Activated T-cell treated with anti-CD3 and anti-CD28 coated beads, Interleukin-2, amount 50 U/mL, for 72 hours (primary cell): ENCODE results near the gene OST4. TPM values are rescaled to one million over a fixed set of nuclear protein-coding genes. Genes with fewer than 3 reads are reported as not detected.

ENCODE experiments used
- ATAC-seq, 2 donors: fragments of 150-1000 bp; cut with Tn5 transposase; replicated peaks in 1 of 2; 2 replicates each; pipeline ENCODE4 v1.10.0; 2021; ENCODE audit warnings: moderate library complexity in 2 of 2, mild to moderate bottlenecking in 1 of 2
- DNase-seq, 2 donors: peaks; one replicate each; pipeline ENCODE4 v3.0.0; 2021 to 2022; ENCODE audit warnings: mixed read lengths in 1 of 2
- H3K27ac Mint-ChIP-seq: one replicate; pipeline ENCODE4 v1.8.0; 2022; ENCODE audit warnings: mild to moderate bottlenecking, moderate library complexity, mixed read lengths
- H3K27me3 Mint-ChIP-seq: one replicate; pipeline ENCODE4 v1.8.0; 2022; ENCODE audit warnings: low read depth, mixed read lengths
- H3K36me3 Mint-ChIP-seq, 2 donors: one replicate each; pipeline ENCODE4 v1.8.0; 2022; ENCODE audit warnings: mixed read lengths in 2 of 2, mild to moderate bottlenecking in 1 of 2; ENCODE audit not compliant: insufficient read depth in 2 of 2
- H3K4me1 Mint-ChIP-seq: one replicate; pipeline ENCODE4 v1.8.0; 2022; ENCODE audit warnings: low read depth, mixed read lengths
- H3K4me3 Mint-ChIP-seq, 2 donors: one replicate each; pipeline ENCODE4 v1.8.0; 2022; ENCODE audit warnings: mild to moderate bottlenecking in 2 of 2, mixed read lengths in 2 of 2, moderate library complexity in 2 of 2
- H3K9me3 Mint-ChIP-seq, 2 donors: one replicate each; pipeline ENCODE4 v1.8.0; 2022; ENCODE audit warnings: mixed read lengths in 2 of 2
- total RNA-seq, 2 donors: library from RNA; stranded (reverse); gene quantifications; one replicate each; pipeline ENCODE4 v1.2.3, GENCODE V29; 2022

The OST4 gene
- total RNA-seq, 2 donors from 2014 or later = 238 to 260 TPM

DNA sequence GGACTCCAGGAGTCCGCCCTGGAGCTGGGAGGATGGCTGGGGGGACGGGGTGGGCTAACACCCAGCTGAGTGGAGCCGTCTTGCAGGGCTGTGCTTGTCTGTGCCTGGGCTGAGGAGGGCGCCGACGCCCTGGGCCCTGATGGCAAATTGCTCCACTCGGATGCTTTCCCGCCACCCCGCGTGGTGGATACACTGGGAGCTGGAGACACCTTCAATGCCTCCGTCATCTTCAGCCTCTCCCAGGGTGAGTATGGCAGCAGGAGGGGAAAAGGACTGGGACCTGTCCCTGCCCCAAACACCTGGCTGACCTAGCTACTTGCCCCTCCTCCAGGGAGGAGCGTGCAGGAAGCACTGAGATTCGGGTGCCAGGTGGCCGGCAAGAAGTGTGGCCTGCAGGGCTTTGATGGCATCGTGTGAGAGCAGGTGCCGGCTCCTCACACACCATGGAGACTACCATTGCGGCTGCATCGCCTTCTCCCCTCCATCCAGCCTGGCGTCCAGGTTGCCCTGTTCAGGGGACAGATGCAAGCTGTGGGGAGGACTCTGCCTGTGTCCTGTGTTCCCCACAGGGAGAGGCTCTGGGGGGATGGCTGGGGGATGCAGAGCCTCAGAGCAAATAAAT, 28.0 kb upstream of the OST4 start:
- no peak for DNase-seq
- H3K9me3 Mint-ChIP-seq = no peaks in the 10 kb centered on the region
- no peaks in the 10 kb centered on the region for H3K36me3 Mint-ChIP-seq
- H3K4me1 Mint-ChIP-seq = peaks cover 16% of the 10 kb centered on the region
- ATAC-seq = no peak
- H3K27ac Mint-ChIP-seq = no peak overlapping the region
- no peaks in the 10 kb centered on the region for H3K27me3 Mint-ChIP-seq
- no peak overlapping the region for H3K4me3 Mint-ChIP-seq

DNA sequence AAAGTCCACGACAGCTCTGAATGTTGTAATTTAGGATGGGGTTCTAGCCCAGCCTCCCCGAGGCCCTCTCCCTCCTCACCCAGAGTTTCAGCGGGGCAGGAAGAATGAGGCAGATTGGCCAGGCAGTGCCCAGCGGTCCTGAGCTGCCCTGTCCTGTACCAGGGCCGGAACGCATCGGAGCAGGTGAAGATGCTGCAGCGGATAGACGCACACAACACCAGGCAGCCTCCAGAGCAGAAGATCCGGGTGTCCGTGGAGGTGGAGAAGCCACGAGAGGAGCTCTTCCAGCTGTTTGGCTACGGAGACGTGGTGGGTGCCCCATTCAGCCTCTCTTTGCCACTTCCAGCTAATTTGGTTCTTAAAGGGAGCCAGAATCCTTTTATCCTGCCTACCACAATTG, 25.9 kb upstream of the OST4 start:
- ATAC-seq = no peak
- Mint-ChIP-seq H3K27ac (no peak overlapping the region), H3K4me1 (peaks cover 16% of the 10 kb centered on the region), H3K36me3 (no peaks in the 10 kb centered on the region), H3K4me3 (no peak overlapping the region), H3K27me3 (no peaks in the 10 kb centered on the region), H3K9me3 (no peaks in the 10 kb centered on the region)
- no peak for DNase-seq

DNA sequence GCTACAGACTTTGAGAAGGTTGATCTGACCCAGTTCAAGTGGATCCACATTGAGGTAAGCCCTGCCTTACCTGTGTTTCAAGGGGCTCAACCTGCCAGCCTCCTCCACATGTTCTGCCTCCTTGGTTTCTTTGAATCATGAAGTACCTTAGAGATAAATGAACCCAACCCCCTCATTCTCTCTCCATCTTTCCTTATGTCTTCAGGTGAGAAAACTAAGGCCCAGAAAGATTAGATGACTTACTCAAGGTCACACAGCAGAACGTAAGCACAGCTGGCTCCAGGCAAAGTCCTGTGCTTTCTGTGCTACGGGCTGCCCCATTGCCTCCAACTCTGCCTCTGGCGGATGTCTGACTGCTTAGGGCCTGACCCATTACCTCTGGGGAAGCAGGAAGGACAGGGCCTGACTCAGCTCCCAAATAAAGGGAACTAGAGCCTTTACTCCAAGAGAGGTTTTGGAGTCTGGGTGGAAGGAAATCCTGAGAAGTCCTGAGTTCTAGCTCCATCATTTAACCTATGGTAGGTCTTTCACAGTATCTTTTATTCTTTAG, 25.4 kb upstream of the OST4 start:
- H3K36me3 Mint-ChIP-seq = no peaks in the 10 kb centered on the region
- H3K27ac Mint-ChIP-seq = no peak overlapping the region
- no peaks in the 10 kb centered on the region for H3K9me3 Mint-ChIP-seq
- DNase-seq (no peak), ATAC-seq (no peak)
- no peak overlapping the region for H3K4me3 Mint-ChIP-seq
- peaks cover 16% of the 10 kb centered on the region for H3K4me1 Mint-ChIP-seq
- H3K27me3 Mint-ChIP-seq = no peaks in the 10 kb centered on the region

DNA sequence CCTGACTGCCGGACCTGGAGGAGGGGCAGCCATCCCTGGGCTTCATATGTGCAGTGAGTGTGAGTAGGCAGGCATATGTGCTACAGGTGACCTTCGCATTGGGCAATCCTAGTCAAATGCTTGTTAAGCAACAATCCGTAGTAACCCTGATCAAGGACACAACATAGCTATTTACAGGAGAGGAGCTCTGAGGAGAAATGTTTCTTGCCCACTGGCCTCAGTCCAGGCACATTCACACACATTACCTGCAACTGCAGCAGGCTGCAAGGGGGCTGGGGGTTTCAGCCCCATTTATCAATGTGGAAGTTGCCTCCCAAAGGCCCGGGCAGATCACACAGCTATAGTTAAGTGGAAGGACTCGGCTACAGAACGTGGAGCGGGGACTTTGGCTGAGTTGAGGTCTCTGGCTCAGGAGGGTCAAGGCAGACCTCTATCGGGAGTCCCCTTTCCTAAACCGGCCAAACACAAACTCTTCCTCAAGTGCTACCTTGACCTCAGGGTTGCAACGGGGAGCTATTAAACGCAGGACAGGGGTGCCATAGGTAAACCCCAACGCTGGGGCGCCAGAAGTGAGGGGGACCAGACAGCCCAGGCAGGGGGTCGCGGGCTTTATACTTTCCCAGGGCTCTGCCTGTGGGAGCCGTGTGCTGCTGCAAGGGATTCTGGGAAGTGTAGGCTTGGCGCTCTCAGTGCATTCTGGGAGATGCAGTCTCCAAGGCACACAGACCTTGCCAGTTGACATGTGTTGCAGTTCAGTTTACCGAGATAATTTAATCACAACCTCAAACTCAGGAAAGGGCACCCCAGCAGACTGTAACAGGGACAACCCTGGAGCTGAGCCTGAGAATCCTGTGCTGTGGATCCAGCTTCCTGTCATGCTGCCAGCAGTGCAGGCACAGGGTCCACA, 24.5 kb upstream of the OST4 start:
- no peaks in the 10 kb centered on the region for H3K36me3 Mint-ChIP-seq
- DNase-seq = peak; percentile 39 to 45
- peaks cover 16% of the 10 kb centered on the region for H3K4me1 Mint-ChIP-seq

DNA sequence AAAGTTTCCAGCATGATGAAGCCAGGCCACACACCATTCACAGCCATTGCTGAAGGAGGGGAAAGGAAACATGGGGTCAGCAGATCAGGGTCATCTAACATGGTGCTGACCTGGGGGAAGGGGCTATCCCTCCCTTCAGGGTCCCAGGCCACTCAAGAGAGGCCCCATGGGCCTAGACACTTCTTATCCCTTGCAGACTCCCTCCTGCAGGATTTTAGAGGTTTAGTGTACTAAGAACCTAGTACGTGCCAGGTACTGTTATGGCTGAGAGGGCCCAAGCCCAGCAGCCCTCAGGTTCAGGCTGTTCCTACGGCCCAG, 23.9 kb upstream of the OST4 start:
- Mint-ChIP-seq H3K27me3 (no peaks in the 10 kb centered on the region), H3K36me3 (no peaks in the 10 kb centered on the region), H3K9me3 (no peaks in the 10 kb centered on the region), H3K27ac (no peak overlapping the region), H3K4me3 (peak overlapping the region; percentile 54 to 56), H3K4me1 (peaks cover 16% of the 10 kb centered on the region)
- no peak for DNase-seq
- ATAC-seq = no peak

More for the DNA sequence above, 24.5 kb upstream of the OST4 start:
- no peaks in the 10 kb centered on the region for H3K27me3 Mint-ChIP-seq
- ATAC-seq = peak; percentile 76 to 83
- H3K9me3 Mint-ChIP-seq = no peaks in the 10 kb centered on the region
- H3K27ac Mint-ChIP-seq = no peak overlapping the region
- peak overlapping the region; percentile 54 to 56 for H3K4me3 Mint-ChIP-seq

DNA sequence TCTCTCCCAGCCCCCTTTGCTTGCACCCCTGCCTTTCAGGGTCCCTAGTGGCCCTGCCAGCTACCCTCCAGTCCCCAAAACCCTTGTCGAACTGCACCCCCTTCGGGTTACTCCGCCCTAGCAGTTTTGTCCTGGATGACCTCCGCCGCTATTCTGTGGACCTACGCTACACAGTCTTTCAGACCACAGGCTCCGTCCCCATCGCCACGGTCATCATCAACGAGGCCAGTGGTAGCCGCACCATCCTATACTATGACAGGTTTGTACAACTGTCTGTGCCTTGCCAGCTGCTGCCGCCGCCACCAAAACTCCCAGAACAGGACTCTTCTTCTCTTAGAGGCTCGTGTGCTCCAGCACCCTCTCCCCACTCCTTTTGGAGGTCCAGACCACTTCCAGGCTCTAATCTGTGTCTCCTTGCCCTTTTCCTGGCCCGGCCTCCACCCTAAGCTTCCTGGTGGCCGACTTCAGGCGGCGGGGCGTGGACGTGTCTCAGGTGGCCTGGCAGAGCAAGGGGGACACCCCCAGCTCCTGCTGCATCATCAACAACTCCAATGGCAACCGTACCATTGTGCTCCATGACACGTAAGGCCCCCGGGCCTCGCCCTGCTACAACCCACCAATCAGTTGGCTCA, 23.0 kb upstream of the OST4 start:
- DNase-seq (no peak), ATAC-seq (no peak)
- H3K27ac Mint-ChIP-seq = no peak overlapping the region
- no peaks in the 10 kb centered on the region for H3K36me3 Mint-ChIP-seq
- peaks cover 16% of the 10 kb centered on the region for H3K4me1 Mint-ChIP-seq
- no peak overlapping the region for H3K4me3 Mint-ChIP-seq
- H3K9me3 Mint-ChIP-seq = no peaks in the 10 kb centered on the region
- no peaks in the 10 kb centered on the region for H3K27me3 Mint-ChIP-seq

DNA sequence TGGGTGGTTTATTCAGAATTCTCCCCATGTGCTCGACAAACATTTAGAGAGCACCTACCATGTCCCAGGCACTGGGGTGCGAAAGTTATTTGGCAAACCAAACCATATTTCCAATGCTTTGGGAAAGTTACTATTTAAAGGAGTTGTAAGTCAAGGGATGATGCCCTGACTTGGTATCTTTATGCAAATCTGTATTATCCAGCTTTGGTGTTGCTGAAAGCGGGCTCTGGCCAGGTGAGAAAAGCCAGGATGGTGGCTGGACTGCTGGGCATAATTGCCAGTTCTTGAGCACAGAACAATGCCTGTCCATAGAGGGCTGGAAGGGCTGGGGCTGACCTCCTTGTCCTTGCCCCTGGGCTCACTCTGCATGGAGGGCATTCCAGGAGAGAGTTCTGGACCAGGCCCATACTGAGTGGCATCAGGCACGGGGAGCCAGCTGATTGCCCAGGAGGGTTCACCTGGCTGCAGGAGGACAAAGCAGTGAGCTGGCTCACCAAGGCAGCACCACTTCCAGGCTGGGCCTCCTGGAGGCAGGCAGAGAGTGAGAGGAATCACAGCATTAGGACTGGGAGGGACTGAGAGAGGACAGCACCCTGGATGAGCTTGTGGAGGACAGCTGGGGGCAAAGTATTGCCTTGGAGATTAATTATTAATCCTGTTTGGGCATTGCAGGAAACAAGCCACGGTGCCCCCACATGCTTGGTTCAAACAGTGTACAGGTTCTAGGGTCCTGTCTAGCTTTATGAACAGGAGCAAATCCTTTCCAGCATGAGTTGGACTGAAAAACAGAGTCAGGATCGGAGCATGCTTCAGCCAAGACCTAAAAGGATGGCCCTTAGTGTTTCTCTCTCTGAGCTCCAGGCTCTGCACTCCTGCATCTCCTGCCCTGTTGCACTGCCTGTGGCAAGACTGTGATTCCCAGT, 22.2 kb upstream of the OST4 start:
- Mint-ChIP-seq H3K27me3 (no peaks in the 10 kb centered on the region), H3K27ac (no peak overlapping the region), H3K4me3 (no peak overlapping the region), H3K4me1 (peaks cover 22% of the 10 kb centered on the region), H3K36me3 (no peaks in the 10 kb centered on the region), H3K9me3 (no peaks in the 10 kb centered on the region)
- ATAC-seq (no peak), DNase-seq (no peak)

DNA sequence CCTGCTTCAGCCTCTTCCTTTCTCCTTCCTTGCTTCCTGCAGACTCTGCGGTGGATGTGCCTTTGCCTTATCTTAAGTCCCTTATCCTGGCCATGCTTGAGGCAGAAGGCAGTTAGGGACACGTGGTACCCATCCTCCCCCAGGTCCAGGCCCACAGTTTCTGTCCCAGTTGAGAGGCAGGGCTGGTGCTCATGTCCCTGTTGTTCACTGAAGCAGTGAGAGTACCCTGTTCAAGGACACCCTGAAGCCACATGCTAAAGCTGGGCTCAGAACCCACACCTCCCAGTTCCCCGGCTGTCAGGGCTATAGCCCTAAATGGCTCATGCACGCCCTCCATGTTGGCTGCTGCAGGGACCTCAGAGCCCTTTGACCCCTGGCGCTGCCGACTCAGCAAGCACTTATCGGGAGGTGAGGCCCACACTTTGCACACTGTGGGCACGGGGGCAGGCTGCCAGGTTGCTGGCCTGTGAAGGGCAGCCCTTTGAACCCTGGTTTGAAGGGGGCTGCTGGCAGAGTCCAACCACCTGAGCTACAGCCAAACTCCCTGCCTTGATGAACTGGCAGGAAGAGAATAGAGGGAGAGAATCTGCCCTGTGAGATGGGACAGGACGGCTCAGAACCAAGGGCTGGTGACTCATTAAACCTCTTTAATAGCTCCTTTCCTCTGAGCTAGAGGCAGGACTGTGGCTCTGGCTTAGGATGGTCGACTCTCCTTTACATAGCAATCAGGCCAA, 21.4 kb upstream of the OST4 start:
- no peak overlapping the region for H3K27ac Mint-ChIP-seq
- H3K4me3 Mint-ChIP-seq = no peak overlapping the region
- no peaks in the 10 kb centered on the region for H3K36me3 Mint-ChIP-seq
- H3K9me3 Mint-ChIP-seq = no peaks in the 10 kb centered on the region
- no peaks in the 10 kb centered on the region for H3K27me3 Mint-ChIP-seq
- ATAC-seq = no peak
- DNase-seq = no peak
- peaks cover 28% of the 10 kb centered on the region for H3K4me1 Mint-ChIP-seq

DNA sequence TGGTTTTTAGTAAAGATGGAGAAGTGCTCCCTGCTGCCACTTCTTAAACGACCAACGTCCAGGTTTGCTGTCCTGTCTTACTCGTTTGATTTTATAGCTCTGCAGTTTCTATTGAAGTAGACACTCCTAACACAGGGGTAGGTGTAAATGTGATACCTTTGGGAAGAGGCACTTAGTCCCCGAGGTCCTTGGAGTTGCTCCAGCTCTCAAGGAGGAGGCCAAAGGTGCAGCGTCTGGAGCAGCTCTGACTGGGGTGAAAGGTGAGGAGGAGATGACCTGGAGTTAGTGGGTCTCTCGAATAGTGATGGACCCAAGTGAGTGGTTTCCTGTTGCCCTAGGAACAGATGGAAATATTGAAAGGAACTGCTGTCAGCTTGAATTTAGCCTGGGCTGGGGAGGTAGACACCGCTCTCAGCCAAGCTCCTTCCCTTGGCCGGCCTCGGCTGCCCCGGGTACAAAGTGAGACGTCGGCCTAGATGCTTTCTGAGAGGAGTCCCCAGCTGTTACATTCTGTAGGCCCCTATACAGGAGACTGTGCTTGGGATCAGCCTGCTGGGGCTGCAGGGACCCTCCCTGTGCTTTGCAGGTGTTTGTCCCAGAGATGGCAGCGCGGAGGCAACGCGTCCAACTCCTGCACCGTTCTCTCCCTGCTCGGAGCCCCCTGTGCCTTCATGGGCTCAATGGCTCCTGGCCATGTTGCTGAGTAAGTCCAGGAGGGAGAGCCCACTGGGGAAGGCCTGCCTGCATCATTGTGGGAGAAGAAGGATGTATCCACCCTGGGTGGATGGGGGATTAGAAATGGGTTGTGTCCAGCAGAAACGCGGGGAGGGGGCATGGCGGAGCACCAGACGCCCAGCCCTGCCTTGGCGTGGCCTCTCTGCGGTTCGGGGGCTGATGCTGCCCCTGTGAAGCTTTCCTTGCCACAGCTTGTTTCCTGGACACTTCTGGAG, 20.6 kb upstream of the OST4 start:
- no peaks in the 10 kb centered on the region for H3K27me3 Mint-ChIP-seq

DNA sequence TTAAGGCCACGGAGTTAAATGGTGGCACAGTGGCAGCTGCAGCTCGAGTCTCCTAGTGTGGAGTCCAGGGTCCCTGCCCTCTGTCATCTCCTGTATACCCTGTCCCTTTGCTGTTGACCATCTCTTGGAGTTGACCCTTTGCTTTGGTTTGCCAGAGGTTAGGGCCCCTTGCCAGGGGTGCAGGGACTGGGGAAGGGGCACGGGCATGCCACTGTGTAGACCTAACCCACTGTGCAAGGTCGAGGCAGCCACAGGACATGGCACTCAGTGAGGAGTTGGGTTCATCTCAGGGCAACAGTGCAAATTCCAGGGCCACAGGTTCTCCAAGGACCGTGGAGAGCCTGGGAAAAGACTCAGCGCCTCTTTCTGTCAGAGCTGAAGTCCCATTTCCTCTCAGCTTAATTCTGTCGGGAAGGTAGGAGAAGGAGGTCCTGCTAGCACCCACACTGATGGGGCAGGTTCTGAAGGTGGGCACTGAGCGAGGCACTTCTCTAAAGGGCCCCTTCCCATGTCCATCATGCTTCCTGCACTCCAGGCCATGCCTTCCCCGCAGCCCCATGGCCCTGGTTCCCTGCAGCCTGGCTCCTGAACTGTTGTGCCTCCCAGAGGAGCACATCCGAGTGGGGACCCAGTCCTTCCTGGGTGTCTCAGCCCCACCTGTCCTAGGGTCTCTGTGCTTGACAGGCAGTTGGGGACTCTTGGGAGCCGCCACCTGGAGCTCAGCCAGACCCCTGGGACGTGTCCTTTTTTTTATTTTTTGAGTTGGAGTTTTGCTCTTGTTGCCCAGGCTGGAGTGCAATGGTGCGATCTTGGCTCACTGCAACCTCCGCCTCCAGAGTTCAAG, 17.9 kb upstream of the OST4 start:
- ATAC-seq (no peak), DNase-seq (no peak)
- Mint-ChIP-seq H3K36me3 (no peaks in the 10 kb centered on the region), H3K27me3 (no peaks in the 10 kb centered on the region), H3K4me3 (no peak overlapping the region), H3K27ac (no peak overlapping the region), H3K4me1 (peaks cover 37% of the 10 kb centered on the region), H3K9me3 (no peaks in the 10 kb centered on the region)

More for the DNA sequence above, 20.6 kb upstream of the OST4 start:
- no peaks in the 10 kb centered on the region for H3K36me3 Mint-ChIP-seq
- peaks cover 36% of the 10 kb centered on the region for H3K4me1 Mint-ChIP-seq
- no peak for DNase-seq
- H3K27ac Mint-ChIP-seq = no peak overlapping the region
- no peaks in the 10 kb centered on the region for H3K9me3 Mint-ChIP-seq
- H3K4me3 Mint-ChIP-seq = no peak overlapping the region
- ATAC-seq = no peak

DNA sequence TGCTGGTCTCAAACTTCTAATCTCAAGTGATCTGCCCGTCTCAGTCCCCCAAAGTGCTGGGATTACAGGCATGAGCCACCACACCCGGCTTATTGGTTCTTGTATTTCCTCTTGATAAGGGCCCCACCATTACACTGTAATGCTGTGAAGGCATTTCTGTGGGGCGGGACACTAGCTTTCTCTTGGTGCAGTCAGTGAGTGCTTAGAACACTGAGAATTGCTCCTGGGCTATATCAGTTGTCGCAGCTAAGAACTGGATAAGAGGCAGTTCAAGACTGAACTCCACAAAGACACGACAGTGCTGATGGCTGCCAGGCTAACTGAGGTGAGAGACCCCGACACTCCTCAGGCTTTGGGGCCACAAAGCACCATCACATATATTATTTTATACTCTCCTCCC, 17.2 kb upstream of the OST4 start:
- Mint-ChIP-seq H3K4me3 (peak overlapping the region; percentile 27), H3K4me1 (peaks cover 41% of the 10 kb centered on the region), H3K27me3 (no peaks in the 10 kb centered on the region), H3K9me3 (no peaks in the 10 kb centered on the region), H3K27ac (no peak overlapping the region), H3K36me3 (no peaks in the 10 kb centered on the region)
- no peak for DNase-seq
- no peak for ATAC-seq
